Stimulated activated naive CD8-positive, alpha-beta T cell treated with anti-CD3 and anti-CD28 coated beads, Interleukin-15, Interleukin-2, amounts not matched to agents 100 ng/mL and 50 ng/mL, for 24 hours (primary cell): Measurements from ENCODE around the gene OR51T1.
"Not testable (repeated sequence)": the region's sequence is repeated elsewhere in the genome, so short reads cannot be mapped to it uniquely, and the experiment has no call there.

ENCODE experiments used
- H3K27ac Mint-ChIP-seq: one replicate; pipeline ENCODE4 v1.8.0; 2021; ENCODE audit warnings: mild to moderate bottlenecking, mixed read lengths
- H3K27me3 Mint-ChIP-seq: one replicate; pipeline ENCODE4 v1.8.0; 2021; ENCODE audit warnings: mixed read lengths
- H3K36me3 Mint-ChIP-seq: one replicate; pipeline ENCODE4 v1.8.0; 2021; ENCODE audit warnings: low read depth, mixed read lengths
- H3K4me1 Mint-ChIP-seq: one replicate; pipeline ENCODE4 v1.8.0; 2021; ENCODE audit warnings: low read depth, mixed read lengths
- H3K4me3 Mint-ChIP-seq: one replicate; pipeline ENCODE4 v1.8.0; 2021; ENCODE audit warnings: mild to moderate bottlenecking, mixed read lengths
- H3K9me3 Mint-ChIP-seq: one replicate; pipeline ENCODE4 v1.8.0; 2021; ENCODE audit warnings: mixed read lengths

Gene OR51T1

DNA sequence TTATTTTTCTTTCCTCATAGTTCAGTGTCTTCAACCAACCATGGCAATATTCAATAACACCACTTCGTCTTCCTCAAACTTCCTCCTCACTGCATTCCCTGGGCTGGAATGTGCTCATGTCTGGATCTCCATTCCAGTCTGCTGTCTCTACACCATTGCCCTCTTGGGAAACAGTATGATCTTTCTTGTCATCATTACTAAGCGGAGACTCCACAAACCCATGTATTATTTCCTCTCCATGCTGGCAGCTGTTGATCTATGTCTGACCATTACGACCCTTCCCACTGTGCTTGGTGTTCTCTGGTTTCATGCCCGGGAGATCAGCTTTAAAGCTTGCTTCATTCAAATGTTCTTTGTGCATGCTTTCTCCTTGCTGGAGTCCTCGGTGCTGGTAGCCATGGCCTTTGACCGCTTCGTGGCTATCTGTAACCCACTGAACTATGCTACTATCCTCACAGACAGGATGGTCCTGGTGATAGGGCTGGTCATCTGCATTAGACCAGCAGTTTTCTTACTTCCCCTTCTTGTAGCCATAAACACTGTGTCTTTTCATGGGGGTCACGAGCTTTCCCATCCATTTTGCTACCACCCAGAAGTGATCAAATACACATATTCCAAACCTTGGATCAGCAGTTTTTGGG, at the start of gene OR51T1:
TSS of gene OR51T1 (plus strand) at position 41 of the 641 bp plus-strand sequence. CDS start at position 41, 0 bp downstream.
- Mint-ChIP-seq H3K27me3 (no peaks in the 10 kb centered on the region), H3K4me3 (no peak within 1 kb of the TSS), H3K27ac (no peak within 1 kb of the TSS), H3K9me3 (no peaks in the 10 kb centered on the region), H3K4me1 (no peaks in the 10 kb centered on the region), H3K36me3 (no peaks in the 10 kb centered on the region)

- H3K27ac Mint-ChIP-seq = no peak overlapping the region
- no peak overlapping the region for H3K4me3 Mint-ChIP-seq
- no peaks in the 10 kb centered on the region for H3K4me1 Mint-ChIP-seq
- H3K27me3 Mint-ChIP-seq = peaks cover 3% of the 10 kb centered on the region
- H3K36me3 Mint-ChIP-seq = no peaks in the 10 kb centered on the region
- H3K9me3 Mint-ChIP-seq = no peaks in the 10 kb centered on the region
Observed at GRCh38 chr11:4839851-4840549, 41.7 kb upstream of the OR51T1 start.

DNA sequence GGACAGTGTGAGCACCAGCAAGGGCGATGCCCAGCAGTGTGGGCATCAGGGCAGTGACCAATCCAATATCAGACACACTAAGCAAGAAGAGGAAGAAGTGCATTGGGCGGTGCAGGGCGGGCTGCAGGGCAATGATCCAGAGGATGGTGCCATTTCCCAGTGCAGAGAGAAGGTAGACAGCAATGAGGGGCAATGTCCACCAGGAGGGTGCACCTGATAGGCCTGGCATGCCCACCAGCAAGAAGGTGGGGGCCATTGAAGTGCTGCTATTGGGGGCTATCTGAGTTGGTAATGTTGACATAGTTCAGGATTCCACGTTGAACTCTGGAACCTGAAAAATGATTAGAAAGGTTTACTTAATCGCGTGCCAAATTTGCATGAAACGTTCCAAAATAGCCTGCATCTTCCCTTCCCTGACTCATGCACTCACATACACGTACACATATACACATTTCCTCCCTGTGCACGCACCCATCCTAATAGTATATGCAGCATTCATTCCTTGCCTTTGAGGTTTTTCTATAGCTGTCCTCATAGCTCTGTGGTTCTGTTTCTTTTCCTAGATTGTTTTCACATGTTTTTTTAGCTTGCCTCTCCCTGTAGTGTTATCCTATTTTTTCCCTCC, 32.7 kb upstream of the OR51T1 start, which contains the start of gene OR51S1:
TSS of gene OR51S1 (minus strand) at position 301 of the 625 bp plus-strand sequence. CDS start at position 301, 0 bp downstream.
- peaks cover 10% of the 10 kb centered on the region for H3K27me3 Mint-ChIP-seq
- H3K27ac Mint-ChIP-seq = no peak within 1 kb of the TSS
- H3K4me1 Mint-ChIP-seq = no peaks in the 10 kb centered on the region
- H3K9me3 Mint-ChIP-seq = no peaks in the 10 kb centered on the region
- no peaks in the 10 kb centered on the region for H3K36me3 Mint-ChIP-seq
- H3K4me3 Mint-ChIP-seq = no peak within 1 kb of the TSS

GRCh38 chr11:4851033-4851432, 30.7 kb upstream of the OR51T1 start:
- no peaks in the 10 kb centered on the region for H3K36me3 Mint-ChIP-seq
- no peak overlapping the region for H3K4me3 Mint-ChIP-seq
- peaks cover 14% of the 10 kb centered on the region for H3K27me3 Mint-ChIP-seq
- no peak overlapping the region for H3K27ac Mint-ChIP-seq
- H3K4me1 Mint-ChIP-seq = no peaks in the 10 kb centered on the region
- H3K9me3 Mint-ChIP-seq = no peaks in the 10 kb centered on the region

DNA sequence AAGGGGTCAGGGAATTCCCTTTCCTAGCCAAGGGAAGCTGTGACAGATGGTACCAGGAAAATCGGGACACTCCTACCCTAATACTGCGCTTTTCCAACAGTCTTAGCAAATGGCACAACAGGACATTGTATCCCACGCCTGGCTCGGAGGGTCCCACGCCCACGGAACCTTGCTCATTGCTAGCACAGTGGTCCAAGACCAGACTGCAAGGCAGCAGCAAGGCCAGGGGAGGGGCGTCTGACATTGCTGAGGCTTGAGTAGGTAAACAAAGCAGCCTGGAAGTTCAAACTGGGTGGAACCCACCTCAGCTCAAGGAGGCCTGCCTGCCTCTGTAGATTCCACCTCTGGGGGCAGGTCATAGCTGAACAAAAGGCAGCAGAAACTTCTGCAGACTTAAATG, 27.4 kb upstream of the OR51T1 start:
- not testable (repeated sequence) for H3K4me1 Mint-ChIP-seq, H3K4me3 Mint-ChIP-seq, H3K9me3 Mint-ChIP-seq, H3K36me3 Mint-ChIP-seq, H3K27ac Mint-ChIP-seq
- peaks cover 11% of the 10 kb centered on the region for H3K27me3 Mint-ChIP-seq

- Mint-ChIP-seq H3K9me3 (no peaks in the 10 kb centered on the region), H3K4me3 (no peak overlapping the region), H3K36me3 (no peaks in the 10 kb centered on the region), H3K27ac (no peak overlapping the region), H3K27me3 (no peaks in the 10 kb centered on the region), H3K4me1 (no peaks in the 10 kb centered on the region)
Observed at GRCh38 chr11:4862447-4863236, 19.1 kb upstream of the OR51T1 start.

GRCh38 chr11:4863876-4864275, 17.8 kb upstream of the OR51T1 start:
- H3K27ac Mint-ChIP-seq = no peak overlapping the region
- no peak overlapping the region for H3K4me3 Mint-ChIP-seq
- H3K9me3 Mint-ChIP-seq = no peaks in the 10 kb centered on the region
- H3K27me3 Mint-ChIP-seq = no peaks in the 10 kb centered on the region
- no peaks in the 10 kb centered on the region for H3K4me1 Mint-ChIP-seq
- no peaks in the 10 kb centered on the region for H3K36me3 Mint-ChIP-seq

DNA sequence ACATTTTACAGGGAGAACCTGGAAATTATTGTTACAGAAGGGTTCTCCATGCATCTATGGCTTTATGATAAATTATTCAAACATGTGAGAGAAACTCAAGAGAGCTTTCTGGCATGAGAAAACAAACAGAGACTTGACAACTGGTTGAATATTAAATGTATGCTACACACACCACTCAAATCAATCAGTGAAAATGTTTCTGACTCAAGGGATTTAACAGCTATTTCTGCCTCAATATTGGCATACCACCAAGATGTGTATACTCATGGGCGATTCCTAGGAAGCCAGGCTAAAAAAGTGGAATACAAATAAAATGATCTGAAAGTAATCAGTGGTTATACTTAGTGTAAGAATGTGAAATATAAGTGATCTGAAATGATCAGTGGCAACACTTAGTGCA, 15.8 kb upstream of the OR51T1 start:
- H3K27ac Mint-ChIP-seq = no peak overlapping the region
- H3K4me3 Mint-ChIP-seq = no peak overlapping the region
- H3K36me3 Mint-ChIP-seq = no peaks in the 10 kb centered on the region
- no peaks in the 10 kb centered on the region for H3K4me1 Mint-ChIP-seq
- no peaks in the 10 kb centered on the region for H3K9me3 Mint-ChIP-seq
- H3K27me3 Mint-ChIP-seq = no peaks in the 10 kb centered on the region

GRCh38 chr11:4881188-4881587, 512 bp upstream of the OR51T1 start:
- H3K4me1 Mint-ChIP-seq = no peaks in the 10 kb centered on the region

DNA sequence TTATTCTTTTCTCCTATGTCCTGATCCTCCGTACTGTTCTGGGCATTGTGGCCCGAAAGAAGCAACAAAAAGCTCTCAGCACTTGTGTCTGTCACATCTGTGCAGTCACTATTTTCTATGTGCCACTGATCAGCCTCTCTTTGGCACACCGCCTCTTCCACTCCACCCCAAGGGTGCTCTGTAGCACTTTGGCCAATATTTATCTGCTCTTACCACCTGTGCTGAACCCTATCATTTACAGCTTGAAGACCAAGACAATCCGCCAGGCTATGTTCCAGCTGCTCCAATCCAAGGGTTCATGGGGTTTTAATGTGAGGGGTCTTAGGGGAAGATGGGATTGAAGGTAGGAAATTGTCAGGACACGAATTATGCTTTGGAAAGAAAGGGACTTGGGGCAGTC, 843 bp downstream of the OR51T1 start:
- Mint-ChIP-seq H3K27ac (no peak overlapping the region), H3K9me3 (no peaks in the 10 kb centered on the region), H3K27me3 (peaks cover 1% of the 10 kb centered on the region), H3K36me3 (no peaks in the 10 kb centered on the region), H3K4me1 (no peaks in the 10 kb centered on the region), H3K4me3 (no peak overlapping the region)

More at GRCh38 chr11:4881188-4881587, 512 bp upstream of the OR51T1 start:
- no peaks in the 10 kb centered on the region for H3K36me3 Mint-ChIP-seq
- H3K27me3 Mint-ChIP-seq = no peaks in the 10 kb centered on the region
- H3K4me3 Mint-ChIP-seq = no peak overlapping the region
- no peak overlapping the region for H3K27ac Mint-ChIP-seq
- no peaks in the 10 kb centered on the region for H3K9me3 Mint-ChIP-seq

DNA sequence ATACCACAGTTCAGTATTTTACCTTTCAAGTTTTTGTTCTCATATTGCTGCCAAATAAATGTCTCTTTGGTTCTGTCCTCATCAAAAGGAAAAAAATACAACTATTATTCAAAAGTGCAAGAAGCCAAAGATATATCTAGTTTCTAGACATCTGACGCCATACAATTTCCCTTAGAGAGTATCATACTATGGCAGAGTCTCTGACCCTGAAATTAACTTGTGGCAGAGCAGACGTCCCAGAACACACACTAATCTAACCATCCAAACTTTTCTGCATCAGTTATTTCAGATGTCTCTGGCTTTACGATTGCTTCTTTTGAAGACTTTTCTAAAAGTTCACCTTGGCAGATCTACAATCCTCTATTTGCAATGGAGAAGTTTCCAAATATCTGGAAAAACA, 2.7 kb downstream of the OR51T1 start:
- Mint-ChIP-seq H3K4me1 (no peaks in the 10 kb centered on the region), H3K4me3 (no peak overlapping the region), H3K9me3 (peaks cover under 1% of the 10 kb centered on the region), H3K27me3 (peaks cover 4% of the 10 kb centered on the region), H3K27ac (no peak overlapping the region), H3K36me3 (no peaks in the 10 kb centered on the region)

DNA sequence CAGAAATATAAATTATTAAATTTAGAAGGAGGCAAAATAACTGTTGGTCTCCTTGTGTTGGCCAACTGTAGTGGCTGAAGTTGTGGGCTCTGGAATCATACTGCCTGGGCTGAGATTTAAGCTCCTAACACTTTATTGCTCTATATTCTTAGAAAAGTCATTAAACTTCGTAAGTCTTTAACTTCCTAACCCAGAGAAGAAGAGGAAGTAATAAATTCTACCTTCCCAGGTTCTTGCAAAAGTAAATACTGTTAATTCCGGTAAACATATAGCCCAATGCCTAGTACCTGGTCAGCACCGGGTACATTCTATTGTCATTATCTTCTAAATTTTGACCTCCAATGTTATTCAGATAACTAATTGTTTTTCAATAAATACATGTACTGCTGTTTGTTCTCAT, 4.5 kb downstream of the OR51T1 start:
- H3K27me3 Mint-ChIP-seq = peaks cover 4% of the 10 kb centered on the region
- no peak overlapping the region for H3K27ac Mint-ChIP-seq
- H3K4me3 Mint-ChIP-seq = no peak overlapping the region
- H3K36me3 Mint-ChIP-seq = no peaks in the 10 kb centered on the region
- H3K4me1 Mint-ChIP-seq = no peaks in the 10 kb centered on the region
- peaks cover 4% of the 10 kb centered on the region for H3K9me3 Mint-ChIP-seq

GRCh38 chr11:4887591-4887990, 5.9 kb downstream of the OR51T1 start:
- peaks cover 7% of the 10 kb centered on the region for H3K27me3 Mint-ChIP-seq
- no peaks in the 10 kb centered on the region for H3K36me3 Mint-ChIP-seq
- H3K27ac Mint-ChIP-seq = no peak overlapping the region
- H3K4me1 Mint-ChIP-seq = no peaks in the 10 kb centered on the region
- H3K9me3 Mint-ChIP-seq = peaks cover 4% of the 10 kb centered on the region
- H3K4me3 Mint-ChIP-seq = no peak overlapping the region

GRCh38 chr11:4890279-4890678, 8.6 kb downstream of the OR51T1 start:
- Mint-ChIP-seq H3K27me3 (peaks cover 11% of the 10 kb centered on the region), H3K9me3 (peaks cover 4% of the 10 kb centered on the region), H3K27ac (no peak overlapping the region), H3K4me1 (no peaks in the 10 kb centered on the region), H3K36me3 (no peaks in the 10 kb centered on the region), H3K4me3 (no peak overlapping the region)
